Stomach (tissue), 4 donors: ENCODE measurements around the gene TPI1.

Experiments used
- CTCF ChIP-seq, 7 experiments: fragments of 450-650 bp in 4 of 7; fragments of 200-600 bp in 3 of 7; sonication (generic) in 3 of 7; IDR thresholded peaks; one replicate each; pipeline ENCODE4 v1.5.1; 2016 to 2019; ENCODE audit warnings: antibody characterized with exemption in 7 of 7, control low read depth in 2 of 7, mild to moderate bottlenecking in 1 of 7
- POLR2AphosphoS5 ChIP-seq, 3 donors: sonication (generic); formaldehyde crosslinking; IDR thresholded peaks; one replicate each; pipeline ENCODE4 v1.6.1; 2016; ENCODE audit warnings: antibody characterized with exemption in 3 of 3

GRCh38 chr12:6847676-6848075, 19.7 kb upstream of the TPI1 start:
- no peak for TF ChIP-seq POLR2AphosphoS5 (IDR thresholded peaks at IDR 0.05)
- TF ChIP-seq CTCF (IDR thresholded peaks at IDR 0.05) = no peak
